B cell (primary cell): ENCODE results near the gene ZMIZ1. TPM values are rescaled to one million over a fixed set of nuclear protein-coding genes. Genes with fewer than 3 reads are reported as not detected.

ENCODE experiments used
- ATAC-seq: fragments of 200-7000 bp; cut with Tn5 transposase; one replicate; pipeline ENCODE4 v1.10.0; 2021; ENCODE audit warnings: low read depth, mild to moderate bottlenecking, moderate number of reproducible peaks, moderate library complexity
- CTCF ChIA-PET: fragments of 350-600 bp; sonication (Branson Sonifier 250); formaldehyde crosslinking; loops from one replicate; lab custom pipeline; 2021; ENCODE audit warnings: antibody characterized with exemption, inconsistent platforms; lab: Charles Lee
- POLR2A ChIA-PET: fragments of 350-600 bp; sonication (Branson Sonifier 250); formaldehyde crosslinking; loops from one replicate; lab custom pipeline; 2021; ENCODE audit warnings: antibody characterized with exemption; lab: Charles Lee
- DNase-seq: peaks from one replicate; pipeline ENCODE4 v3.0.0; 2013
- H2AFZ ChIP-seq: 2 replicates; pipeline ENCODE4 v1.6.1; 2012; ENCODE audit warnings: mild to moderate bottlenecking, low read depth, low read length; ENCODE audit not compliant: insufficient read depth, poor library complexity, severe bottlenecking
- H3K27ac ChIP-seq, 2 donors: 1 replicate in 1 of 2; 2 replicates in 1 of 2; pipeline ENCODE4 v1.5.1; 2012 to 2013; ENCODE audit warnings: low read length in 2 of 2, mild to moderate bottlenecking in 2 of 2, moderate library complexity in 1 of 2
- H3K27me3 ChIP-seq, 4 experiments: fragments of 200-600 bp in 1 of 4; sonication (generic) in 1 of 4; replicated peaks in 1 of 4; 1 replicate in 2 of 4; 2 replicates in 2 of 4; pipeline versions ENCODE4 v1.6.1 to v1.7.0; 2013 to 2016; ENCODE audit warnings: low read length in 3 of 4, mild to moderate bottlenecking in 2 of 4, mixed read lengths in 1 of 4, moderate library complexity in 1 of 4; ENCODE audit not compliant: insufficient read depth in 4 of 4, control insufficient read depth in 3 of 4; ENCODE audit errors: control extremely low read depth in 1 of 4
- H3K36me3 ChIP-seq, 2 experiments: replicated peaks in 1 of 2; 1 replicate in 1 of 2; 2 replicates in 1 of 2; pipeline versions ENCODE4 v1.6.1 to v1.7.1; 2013; ENCODE audit warnings: low read length in 1 of 2; ENCODE audit not compliant: insufficient read depth in 2 of 2, control insufficient read depth in 1 of 2; ENCODE audit errors: control extremely low read depth in 1 of 2, extremely low read depth in 1 of 2
- H3K4me1 ChIP-seq, 2 donors: fragments of 200-600 bp in 1 of 2; sonication (generic) in 1 of 2; 1 replicate in 1 of 2; 2 replicates in 1 of 2; pipeline versions ENCODE4 v1.5.1 to v1.6.1; 2013 to 2017; ENCODE audit warnings: low read length in 2 of 2; ENCODE audit not compliant: control insufficient read depth in 2 of 2, insufficient read depth in 2 of 2
- H3K4me2 ChIP-seq: replicated peaks from 2 replicates; pipeline ENCODE3; 2012; ENCODE audit warnings: mild to moderate bottlenecking, low read depth, low read length; ENCODE audit not compliant: poor library complexity, severe bottlenecking
- H3K4me3 ChIP-seq, 5 experiments: fragments of 200-600 bp in 1 of 5; sonication (generic) in 1 of 5; 1 replicate in 3 of 5; 2 replicates in 2 of 5; pipeline versions ENCODE4 v1.5.1 to v1.7.0; 2011 to 2016; ENCODE audit warnings: low read length in 4 of 5, mild to moderate bottlenecking in 4 of 5, low read depth in 2 of 5, control low read depth in 1 of 5, moderate library complexity in 1 of 5; ENCODE audit not compliant: insufficient read depth in 1 of 5; ENCODE audit errors: control extremely low read depth in 1 of 5, extremely low read depth in 1 of 5
- H3K79me2 ChIP-seq: fragments of 200-600 bp; sonication (generic); one replicate; pipeline ENCODE4 v1.6.0; 2016; ENCODE audit warnings: low read length; ENCODE audit not compliant: control insufficient read depth, insufficient read depth
- H3K9ac ChIP-seq: fragments of 200-600 bp; sonication (generic); 2 replicates; pipeline ENCODE4 v1.6.1; 2017; ENCODE audit warnings: mild to moderate bottlenecking, low read length, moderate library complexity
- H3K9me3 ChIP-seq, 3 donors: one replicate each; pipeline versions ENCODE4 v1.6.1 to v1.7.1; 2013; ENCODE audit warnings: low read length in 2 of 3; ENCODE audit not compliant: control insufficient read depth in 2 of 3, insufficient read depth in 1 of 3; ENCODE audit errors: control extremely low read depth in 1 of 3
- H4K20me1 ChIP-seq: 2 replicates; pipeline ENCODE4 v1.6.0; 2012; ENCODE audit warnings: mild to moderate bottlenecking, low read length; ENCODE audit not compliant: insufficient read depth, control insufficient read depth, poor library complexity, severe bottlenecking
- H3K27ac Mint-ChIP-seq: one replicate; pipeline ENCODE4 v1.8.0; 2021; ENCODE audit warnings: mixed read lengths
- H3K27me3 Mint-ChIP-seq: one replicate; pipeline ENCODE4 v1.8.0; 2021; ENCODE audit warnings: mixed read lengths
- H3K4me1 Mint-ChIP-seq: one replicate; pipeline ENCODE4 v1.8.0; 2021; ENCODE audit warnings: mixed read lengths
- H3K4me3 Mint-ChIP-seq: one replicate; pipeline ENCODE4 v1.8.0; 2021; ENCODE audit warnings: mixed read lengths
- H3K9me3 Mint-ChIP-seq: one replicate; pipeline ENCODE4 v1.8.0; 2022; ENCODE audit warnings: mixed read lengths; ENCODE audit not compliant: insufficient read depth
- EZH2 ChIP-seq: IDR thresholded peaks from 2 replicates; pipeline ENCODE4 v1.6.1; 2012; ENCODE audit warnings: borderline replicate concordance, low read depth, mild to moderate bottlenecking, moderate library complexity, low read length; ENCODE audit not compliant: insufficient read depth, poor library complexity, severe bottlenecking
- WGBS: methylation state at CpG from one replicate; pipeline ENCODE4 v1.1.5; 2013; ENCODE audit warnings: missing lambda C conversion rate; ENCODE audit not compliant: insufficient coverage; 5-methylcytosine and 5-hydroxymethylcytosine counted together
- intact Hi-C: fragments of 100-400 bp; cut with micrococcal nuclease; formaldehyde crosslinking; loops from one replicate; pipeline ENCODE4 v1.10.0; 2022
- polyA plus RNA-seq: library from polyadenylated mRNA; depleted of rRNA; stranded (reverse); fragments of >200 nt; gene quantifications from 2 replicates; pipeline ENCODE4 v1.2.3, GENCODE V29; 2012
- total RNA-seq, 2 donors: library from RNA; stranded (reverse); fragments of 120-200 nt in 1 of 2; gene quantifications; 1 replicate in 1 of 2; 2 replicates in 1 of 2; pipeline versions ENCODE4 v1.2.3 to v1.2.4, GENCODE V29; 2013 to 2022
- TF ChIP-seq, protein P1 (sequence below): fragments of 200-600 bp; IDR thresholded peaks from one replicate; pipeline ENCODE4 v1.8.0; 2022; ENCODE audit warnings: antibody characterized with exemption, mild to moderate bottlenecking

The ZMIZ1 gene
- total and polyA plus RNA-seq, 2 donors (not counting 1 experiment from before 2014, with no cell fraction given): 14.3 to 64.9 TPM

DNA sequence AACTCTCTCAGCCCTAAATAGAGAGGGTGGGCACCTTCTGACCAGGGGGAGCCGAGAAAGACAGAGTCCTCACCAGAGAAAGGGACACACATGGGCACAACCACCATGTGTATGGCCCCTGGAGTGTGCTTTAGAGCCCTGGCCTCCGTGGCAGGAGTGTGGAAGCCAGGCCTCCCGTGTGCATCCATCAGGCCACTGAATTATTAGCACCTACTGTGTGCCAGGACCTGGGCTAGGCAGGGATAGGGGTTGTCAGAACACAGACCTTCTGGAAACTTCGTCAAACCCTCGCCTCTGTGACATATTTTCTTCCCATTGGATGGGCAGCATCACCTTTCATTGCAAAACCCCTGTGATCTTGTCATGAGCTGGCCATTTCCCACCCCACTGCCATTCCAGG, 78.5 kb downstream of the ZMIZ1 start:
- Histone ChIP-seq H3K27ac (no peak overlapping the region), H3K4me3 (no peak overlapping the region), H3K9me3 (no peaks in the 10 kb centered on the region), H3K9ac (no peak overlapping the region), H4K20me1 (no peaks in the 10 kb centered on the region), H3K79me2 (no peaks in the 10 kb centered on the region), H3K4me1 (peaks cover 59 to 66% of the 10 kb centered on the region in 2 donors), H3K4me2 (no peak overlapping the region), H3K27me3 (peaks cover 0 to 2% (median 0%) of the 10 kb centered on the region in 4 experiments), H3K36me3 (no peaks in the 10 kb centered on the region), H2AFZ (no peak overlapping the region)
- Mint-ChIP-seq H3K27me3 (peaks cover under 1% of the 10 kb centered on the region), H3K4me3 (no peak overlapping the region), H3K27ac (no peak overlapping the region), H3K9me3 (no peaks in the 10 kb centered on the region), H3K4me1 (peaks cover 48% of the 10 kb centered on the region)
- CTCF ChIA-PET: no interaction called here
- POLR2A ChIA-PET: no interaction called here
- TF ChIP-seq EZH2: no peak
- intact Hi-C loops: no loop called here
- DNase-seq: no peak
- WGBS: 81% methylated on average over 5 of the region's 5 CpGs
- ATAC-seq: no peak

DNA sequence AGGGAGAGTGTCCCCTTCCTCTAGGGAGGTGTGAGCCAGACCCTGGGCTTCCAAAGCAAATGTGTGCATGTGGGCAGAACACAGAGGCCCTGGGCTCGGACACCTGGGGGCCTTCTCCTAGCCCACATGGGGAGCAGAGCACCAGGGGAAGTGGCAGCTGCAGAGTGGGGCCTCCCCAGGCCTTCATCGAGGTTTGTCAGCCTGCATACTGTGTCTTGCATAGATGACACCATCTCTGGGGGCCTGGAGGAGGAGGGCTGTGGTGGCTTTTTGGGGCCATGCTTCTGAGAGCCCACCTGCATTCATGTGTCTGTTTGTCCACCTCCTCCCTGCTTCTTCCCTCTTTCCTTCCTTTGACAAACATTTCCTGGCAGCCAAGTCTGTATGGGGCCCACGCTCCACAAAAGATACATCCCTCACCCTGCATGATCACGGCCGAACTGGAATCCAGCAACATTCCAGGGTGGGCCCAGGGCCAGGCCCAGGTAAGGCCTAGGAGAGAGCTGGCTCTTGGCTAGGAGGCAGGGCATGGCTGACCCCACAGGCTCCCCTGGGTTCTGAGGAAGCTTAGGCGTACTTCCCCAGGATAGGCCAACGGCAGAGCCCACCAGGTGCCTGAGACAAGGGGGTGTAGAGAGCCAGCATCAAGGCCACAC, 79.2 kb downstream of the ZMIZ1 start:
- no peaks in the 10 kb centered on the region for H3K36me3 ChIP-seq
- Mint-ChIP-seq H3K27me3 (no peaks in the 10 kb centered on the region), H3K4me3 (no peak overlapping the region), H3K9me3 (no peaks in the 10 kb centered on the region), H3K4me1 (peaks cover 48% of the 10 kb centered on the region), H3K27ac (peak overlapping the region; percentile 59)
- ChIA-PET POLR2A (no interaction called here), CTCF (no interaction called here)
- WGBS: 19% methylated on average over 6 of the region's 7 CpGs
- peaks cover 0 to 2% (median 0%) of the 10 kb centered on the region in 4 experiments for H3K27me3 ChIP-seq
- H3K79me2 ChIP-seq: no peaks in the 10 kb centered on the region
- ATAC-seq: no peak
- peaks cover 59 to 66% of the 10 kb centered on the region in 2 donors for H3K4me1 ChIP-seq
- no peak overlapping the region for H3K9ac ChIP-seq
- H4K20me1 ChIP-seq: no peaks in the 10 kb centered on the region
- H3K9me3 ChIP-seq: no peaks in the 10 kb centered on the region
- no peak overlapping the region for H3K4me3 ChIP-seq
- no peak for TF ChIP-seq EZH2
- TF ChIP-seq, protein P1, sequence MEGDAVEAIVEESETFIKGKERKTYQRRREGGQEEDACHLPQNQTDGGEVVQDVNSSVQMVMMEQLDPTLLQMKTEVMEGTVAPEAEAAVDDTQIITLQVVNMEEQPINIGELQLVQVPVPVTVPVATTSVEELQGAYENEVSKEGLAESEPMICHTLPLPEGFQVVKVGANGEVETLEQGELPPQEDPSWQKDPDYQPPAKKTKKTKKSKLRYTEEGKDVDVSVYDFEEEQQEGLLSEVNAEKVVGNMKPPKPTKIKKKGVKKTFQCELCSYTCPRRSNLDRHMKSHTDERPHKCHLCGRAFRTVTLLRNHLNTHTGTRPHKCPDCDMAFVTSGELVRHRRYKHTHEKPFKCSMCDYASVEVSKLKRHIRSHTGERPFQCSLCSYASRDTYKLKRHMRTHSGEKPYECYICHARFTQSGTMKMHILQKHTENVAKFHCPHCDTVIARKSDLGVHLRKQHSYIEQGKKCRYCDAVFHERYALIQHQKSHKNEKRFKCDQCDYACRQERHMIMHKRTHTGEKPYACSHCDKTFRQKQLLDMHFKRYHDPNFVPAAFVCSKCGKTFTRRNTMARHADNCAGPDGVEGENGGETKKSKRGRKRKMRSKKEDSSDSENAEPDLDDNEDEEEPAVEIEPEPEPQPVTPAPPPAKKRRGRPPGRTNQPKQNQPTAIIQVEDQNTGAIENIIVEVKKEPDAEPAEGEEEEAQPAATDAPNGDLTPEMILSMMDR: no peak
- no peak overlapping the region for H2AFZ ChIP-seq
- DNase-seq: no peak
- no peak overlapping the region for H3K4me2 ChIP-seq
- intact Hi-C loops: no loop called here
- H3K27ac ChIP-seq: no peak overlapping the region
